PC-9 (cell line): ENCODE data around the gene SALL4.
"Not testable (repeated sequence)": the region's sequence is repeated elsewhere in the genome, so short reads cannot be mapped to it uniquely, and the experiment has no call there.

Experiments
- CTCF ChIP-seq: fragments of 200-600 bp; sonication (generic); conservative IDR thresholded peaks from 2 replicates; pipeline ENCODE4 v1.6.1; 2017; ENCODE audit warnings: mixed run types, antibody characterized with exemption, mild to moderate bottlenecking, moderate library complexity
- EZH2 ChIP-seq: fragments of 200-600 bp; sonication (generic); IDR thresholded peaks from 2 replicates; pipeline ENCODE4 v1.8.0; 2017; ENCODE audit warnings: antibody characterized with exemption, low read depth

- not testable (repeated sequence) for TF ChIP-seq CTCF, EZH2
These were observed 24.0 kb downstream of the SALL4 start for GRCh38 chr20:51778229-51778759.
